SU-DHL-6 (cell line): Measurements from ENCODE around the gene RAB37.

ENCODE experiments used
- H2AFZ ChIP-seq: fragments of 200-600 bp; sonication (generic); 2 replicates; pipeline ENCODE4 v1.6.1; 2014; ENCODE audit warnings: low read depth, mild to moderate bottlenecking, moderate library complexity, mixed read lengths, antibody characterized with exemption, low read length; ENCODE audit not compliant: severe bottlenecking
- H3F3A ChIP-seq: fragments of 200-600 bp; shearing (Covaris generic); 2 replicates; pipeline ENCODE4 v1.6.0; 2016; ENCODE audit warnings: antibody characterized with exemption, mild to moderate bottlenecking; ENCODE audit not compliant: insufficient read depth
- H3K27ac ChIP-seq: fragments of 200-600 bp; sonication (generic); 2 replicates; pipeline ENCODE4 v1.5.1; 2016; ENCODE audit warnings: low read depth, mild to moderate bottlenecking, low read length, moderate library complexity, mixed read lengths
- H3K27me3 ChIP-seq: fragments of 200-600 bp; sonication (generic), shearing (Covaris generic); 2 replicates; pipeline ENCODE4 v1.6.0; 2014; ENCODE audit warnings: mild to moderate bottlenecking, low read length
- H3K36me3 ChIP-seq: fragments of 200-600 bp; sonication (generic); 2 replicates; pipeline ENCODE4 v1.6.1; 2014; ENCODE audit warnings: mild to moderate bottlenecking, low read length, mixed read lengths
- H3K4me2 ChIP-seq: fragments of 300-600, 200-600 bp; shearing (Covaris generic), sonication (generic); 2 replicates; pipeline ENCODE4 v1.6.0; 2014; ENCODE audit warnings: low read length, low read depth, mild to moderate bottlenecking; ENCODE audit not compliant: poor library complexity, severe bottlenecking
- H3K4me3 ChIP-seq: fragments of 200-600 bp; sonication (generic); 2 replicates; pipeline ENCODE4 v1.5.1; 2014; ENCODE audit warnings: antibody characterized with exemption, low read length, mild to moderate bottlenecking, mixed read lengths; ENCODE audit not compliant: insufficient read depth, poor library complexity, severe bottlenecking
- H3K79me2 ChIP-seq: fragments of 200-600 bp; sonication (generic); 2 replicates; pipeline ENCODE4 v1.6.1; 2014; ENCODE audit warnings: mild to moderate bottlenecking, low read length, moderate library complexity; ENCODE audit not compliant: insufficient read depth
- H3K9ac ChIP-seq: fragments of 200-600 bp; sonication (generic); 2 replicates; pipeline ENCODE4 v1.7.0; 2014; ENCODE audit warnings: mild to moderate bottlenecking, low read length
- H3K9me2 ChIP-seq: fragments of 200-600 bp; sonication (generic); replicated peaks from 2 replicates; pipeline ENCODE4 v1.6.1; 2014; ENCODE audit warnings: low read length; ENCODE audit not compliant: insufficient read depth
- H3K9me3 ChIP-seq: fragments of 200-600 bp; sonication (generic); 2 replicates; pipeline ENCODE4 v1.6.1; 2014; ENCODE audit warnings: low read length, mixed read lengths; ENCODE audit not compliant: insufficient read depth
- H4K20me1 ChIP-seq: fragments of 200-600 bp; sonication (generic); 2 replicates; pipeline ENCODE4 v1.6.1; 2014; ENCODE audit warnings: low read depth, mild to moderate bottlenecking, antibody characterized with exemption, low read length, moderate library complexity, mixed read lengths
- EZH2phosphoT487 ChIP-seq: fragments of 200-600 bp; sonication (generic), shearing (Covaris generic); conservative IDR thresholded peaks from 2 replicates; pipeline ENCODE4 v1.6.1; 2018; ENCODE audit warnings: mild to moderate bottlenecking, antibody characterized with exemption, low read length, moderate library complexity, mixed read lengths
- TF ChIP-seq, protein P1 (sequence below): fragments of 200-600 bp; sonication (generic); IDR thresholded peaks from one replicate; pipeline ENCODE4 v1.5.1; 2017; ENCODE audit warnings: antibody characterized with exemption, mild to moderate bottlenecking, low read length, moderate library complexity; ENCODE audit not compliant: insufficient read depth, poor library complexity, severe bottlenecking

Gene RAB37

DNA sequence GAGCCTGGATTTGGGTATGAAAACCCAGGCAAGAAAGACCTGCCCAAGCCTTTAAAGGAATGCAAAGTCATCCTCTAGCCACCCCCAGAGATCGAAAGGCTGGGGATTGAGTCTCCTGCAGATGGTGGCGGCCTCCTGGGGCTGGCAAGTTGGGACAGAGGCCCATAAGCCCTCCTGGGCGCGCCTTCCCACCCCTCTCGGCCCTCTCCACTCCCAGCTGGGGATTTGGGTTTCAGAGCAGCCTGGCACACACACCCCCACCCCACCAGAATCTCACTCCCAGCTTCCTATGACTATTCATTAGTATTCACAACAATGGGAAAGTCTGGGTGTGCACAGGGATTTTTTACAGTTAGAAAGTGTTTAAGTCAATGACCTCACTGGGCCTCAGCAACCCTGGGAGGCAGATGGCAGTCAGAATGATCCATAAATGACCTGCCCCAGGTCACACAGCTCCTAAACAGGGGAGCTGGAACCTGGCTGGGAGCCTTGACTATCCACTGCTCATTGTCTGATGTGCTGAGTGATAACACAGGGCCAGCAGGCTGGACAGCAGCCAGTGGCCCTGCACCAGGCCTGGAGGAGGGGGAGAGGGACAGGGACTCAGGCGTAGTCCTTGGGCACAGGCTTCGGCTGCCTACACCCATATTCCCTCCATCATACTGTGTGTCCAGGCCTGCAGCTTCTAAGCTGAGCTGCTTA, 23.5 kb downstream of the RAB37 start:
- H3K27ac ChIP-seq = no peak overlapping the region
- peaks cover 38% of the 10 kb centered on the region for H3K79me2 ChIP-seq
- no peaks in the 10 kb centered on the region for H3K27me3 ChIP-seq
- no peaks in the 10 kb centered on the region for H4K20me1 ChIP-seq
- H3K4me3 ChIP-seq = no peak overlapping the region
- no peak overlapping the region for H3K4me2 ChIP-seq
- H3K9me3 ChIP-seq = no peaks in the 10 kb centered on the region
- no peak overlapping the region for H2AFZ ChIP-seq
- no peaks in the 10 kb centered on the region for H3F3A ChIP-seq
- no peak for TF ChIP-seq EZH2phosphoT487
- TF ChIP-seq, protein P1, sequence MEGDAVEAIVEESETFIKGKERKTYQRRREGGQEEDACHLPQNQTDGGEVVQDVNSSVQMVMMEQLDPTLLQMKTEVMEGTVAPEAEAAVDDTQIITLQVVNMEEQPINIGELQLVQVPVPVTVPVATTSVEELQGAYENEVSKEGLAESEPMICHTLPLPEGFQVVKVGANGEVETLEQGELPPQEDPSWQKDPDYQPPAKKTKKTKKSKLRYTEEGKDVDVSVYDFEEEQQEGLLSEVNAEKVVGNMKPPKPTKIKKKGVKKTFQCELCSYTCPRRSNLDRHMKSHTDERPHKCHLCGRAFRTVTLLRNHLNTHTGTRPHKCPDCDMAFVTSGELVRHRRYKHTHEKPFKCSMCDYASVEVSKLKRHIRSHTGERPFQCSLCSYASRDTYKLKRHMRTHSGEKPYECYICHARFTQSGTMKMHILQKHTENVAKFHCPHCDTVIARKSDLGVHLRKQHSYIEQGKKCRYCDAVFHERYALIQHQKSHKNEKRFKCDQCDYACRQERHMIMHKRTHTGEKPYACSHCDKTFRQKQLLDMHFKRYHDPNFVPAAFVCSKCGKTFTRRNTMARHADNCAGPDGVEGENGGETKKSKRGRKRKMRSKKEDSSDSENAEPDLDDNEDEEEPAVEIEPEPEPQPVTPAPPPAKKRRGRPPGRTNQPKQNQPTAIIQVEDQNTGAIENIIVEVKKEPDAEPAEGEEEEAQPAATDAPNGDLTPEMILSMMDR = no peak
- no peaks in the 10 kb centered on the region for H3K36me3 ChIP-seq
- no peaks in the 10 kb centered on the region for H3K9me2 ChIP-seq
- no peak overlapping the region for H3K9ac ChIP-seq

DNA sequence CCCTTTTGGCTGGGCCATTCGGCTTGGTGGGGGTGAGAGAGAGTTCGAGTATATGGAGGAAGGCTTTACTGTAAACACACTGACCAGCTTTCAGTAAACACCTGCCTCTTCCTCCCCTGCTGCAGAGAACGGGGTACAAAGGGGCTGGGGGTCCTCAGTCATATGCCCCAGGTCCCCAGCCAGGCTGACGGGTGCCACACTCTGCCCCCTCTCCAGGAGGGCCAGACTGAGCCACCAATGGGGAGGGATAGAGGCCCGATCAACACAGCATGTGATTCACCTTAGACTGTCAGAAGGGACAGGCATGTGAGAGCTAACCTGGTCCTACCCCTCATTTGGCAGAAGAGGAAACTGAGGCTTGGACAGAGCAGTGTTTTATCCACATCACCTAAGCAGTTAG, 24.4 kb downstream of the RAB37 start:
- TF ChIP-seq, protein P1 = no peak
- no peak for TF ChIP-seq EZH2phosphoT487
- Histone ChIP-seq H3K9me2 (no peaks in the 10 kb centered on the region), H3K9me3 (no peaks in the 10 kb centered on the region), H3K4me3 (no peak overlapping the region), H3K36me3 (no peaks in the 10 kb centered on the region), H3K9ac (no peak overlapping the region), H3K27me3 (no peaks in the 10 kb centered on the region), H3K4me2 (no peak overlapping the region), H3K79me2 (peaks cover 35% of the 10 kb centered on the region), H3K27ac (no peak overlapping the region), H4K20me1 (no peaks in the 10 kb centered on the region), H2AFZ (no peak overlapping the region), H3F3A (no peaks in the 10 kb centered on the region)

DNA sequence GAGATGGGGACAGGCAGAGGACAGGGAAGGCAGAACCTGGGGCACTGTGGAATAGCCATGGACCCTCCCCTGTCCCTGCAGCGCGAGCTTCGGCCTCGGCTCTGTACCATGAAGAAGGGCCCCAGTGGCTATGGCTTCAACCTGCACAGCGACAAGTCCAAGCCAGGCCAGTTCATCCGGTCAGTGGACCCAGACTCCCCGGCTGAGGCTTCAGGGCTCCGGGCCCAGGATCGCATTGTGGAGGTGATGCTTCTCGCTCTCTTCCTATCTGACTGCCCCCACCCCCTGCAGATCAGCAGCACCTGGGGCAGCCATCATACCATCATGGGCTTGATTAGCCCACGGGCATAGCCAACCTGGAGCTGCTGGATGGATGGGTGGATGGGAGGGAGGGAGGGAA, 24.9 kb downstream of the RAB37 start:
- Histone ChIP-seq H3K4me3 (no peak overlapping the region), H3K79me2 (peaks cover 30% of the 10 kb centered on the region), H3K36me3 (no peaks in the 10 kb centered on the region), H3K4me2 (no peak overlapping the region), H2AFZ (no peak overlapping the region), H3K9me3 (no peaks in the 10 kb centered on the region), H4K20me1 (no peaks in the 10 kb centered on the region), H3K9me2 (no peaks in the 10 kb centered on the region), H3K27me3 (no peaks in the 10 kb centered on the region), H3K9ac (no peak overlapping the region), H3K27ac (no peak overlapping the region), H3F3A (no peaks in the 10 kb centered on the region)
- TF ChIP-seq EZH2phosphoT487 = no peak
- TF ChIP-seq, protein P1 = no peak
